ENCODE results near the gene CLCA2. TPM values are rescaled to one million over a fixed set of nuclear protein-coding genes. Genes with fewer than 3 reads are reported as not detected.

CLCA2 gene
- total RNA-seq, 1 donor from 2014 or later = not detected

DNA sequence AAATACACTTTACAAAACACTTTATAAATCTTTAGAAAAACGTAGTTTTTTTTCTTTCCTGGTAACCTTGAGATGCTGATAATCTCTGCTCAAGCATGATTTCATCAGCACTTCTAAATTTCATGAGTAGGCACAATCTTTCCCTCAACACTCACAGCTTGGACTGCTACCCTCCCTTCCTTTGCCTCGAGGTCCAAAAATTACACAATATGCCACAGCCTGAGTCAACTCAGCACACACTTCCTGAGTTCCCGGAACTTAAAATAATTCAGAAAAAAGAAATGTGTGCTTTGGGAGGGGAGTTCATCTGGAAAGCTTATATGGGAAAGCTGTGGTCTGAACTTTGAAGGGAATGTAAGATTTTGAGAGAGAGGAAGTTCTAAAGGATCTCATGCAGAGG is 5.9 kb downstream of the CLCA2 start:
- Histone ChIP-seq H3K4me1 (peaks cover 0 to 8% of the 10 kb centered on the region in 2 donors), H3K36me3 (no peaks in the 10 kb centered on the region), H3K27me3 (no peaks in the 10 kb centered on the region), H3K27ac (peak overlapping the region; percentile 70 to 82), H3K9me3 (no peaks in the 10 kb centered on the region), H3K4me3 (no peak overlapping the region)
- intact Hi-C loops (cut with DNase I) = loop anchor here (2.0 kb wide), 1 partner anchor 33 kb away; the partner anchor contains the start of gene ODF2L
- TF ChIP-seq, protein P1, sequence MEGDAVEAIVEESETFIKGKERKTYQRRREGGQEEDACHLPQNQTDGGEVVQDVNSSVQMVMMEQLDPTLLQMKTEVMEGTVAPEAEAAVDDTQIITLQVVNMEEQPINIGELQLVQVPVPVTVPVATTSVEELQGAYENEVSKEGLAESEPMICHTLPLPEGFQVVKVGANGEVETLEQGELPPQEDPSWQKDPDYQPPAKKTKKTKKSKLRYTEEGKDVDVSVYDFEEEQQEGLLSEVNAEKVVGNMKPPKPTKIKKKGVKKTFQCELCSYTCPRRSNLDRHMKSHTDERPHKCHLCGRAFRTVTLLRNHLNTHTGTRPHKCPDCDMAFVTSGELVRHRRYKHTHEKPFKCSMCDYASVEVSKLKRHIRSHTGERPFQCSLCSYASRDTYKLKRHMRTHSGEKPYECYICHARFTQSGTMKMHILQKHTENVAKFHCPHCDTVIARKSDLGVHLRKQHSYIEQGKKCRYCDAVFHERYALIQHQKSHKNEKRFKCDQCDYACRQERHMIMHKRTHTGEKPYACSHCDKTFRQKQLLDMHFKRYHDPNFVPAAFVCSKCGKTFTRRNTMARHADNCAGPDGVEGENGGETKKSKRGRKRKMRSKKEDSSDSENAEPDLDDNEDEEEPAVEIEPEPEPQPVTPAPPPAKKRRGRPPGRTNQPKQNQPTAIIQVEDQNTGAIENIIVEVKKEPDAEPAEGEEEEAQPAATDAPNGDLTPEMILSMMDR (IDR thresholded peaks at IDR 0.05) = no peak
- peak; percentile 26 to 82 for DNase-seq (ENCODE audit: low spot score in 2 of 2)

DNA sequence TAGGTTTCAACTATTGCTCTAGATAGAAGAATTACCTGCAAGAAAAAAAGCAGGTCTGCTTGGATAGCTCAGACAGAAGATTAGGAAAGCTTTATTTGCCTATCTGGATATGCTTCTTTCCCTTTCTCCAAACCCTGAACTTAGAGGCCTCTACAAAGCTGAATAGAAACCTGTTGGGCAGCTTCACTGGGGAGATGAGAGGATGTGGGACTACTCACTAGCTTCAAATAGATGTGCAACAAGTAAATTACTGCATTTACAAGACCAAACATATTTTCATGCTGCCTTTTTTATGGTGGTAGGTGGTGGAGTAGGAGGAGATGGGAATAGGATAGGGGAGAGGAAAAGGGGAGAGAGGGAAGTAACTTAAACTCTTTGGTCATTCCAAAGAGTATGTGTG is 6.4 kb downstream of the CLCA2 start:
- no peaks in the 10 kb centered on the region for H3K9me3 ChIP-seq
- no peaks in the 10 kb centered on the region for H3K36me3 ChIP-seq
- H3K4me1 ChIP-seq = peaks cover 0 to 8% of the 10 kb centered on the region in 2 donors
- intact Hi-C loops (cut with DNase I) = no loop called here
- H3K27ac ChIP-seq = peak overlapping the region; percentile 70 to 82
- TF ChIP-seq, protein P1 (IDR thresholded peaks at IDR 0.05) = no peak
- H3K4me3 ChIP-seq = no peak overlapping the region
- no peaks in the 10 kb centered on the region for H3K27me3 ChIP-seq
- DNase-seq (ENCODE audit: low spot score in 2 of 2) = no peak

- Histone ChIP-seq H3K36me3 (no peaks in the 10 kb centered on the region), H3K9me3 (no peaks in the 10 kb centered on the region), H3K4me3 (no peak overlapping the region), H3K27me3 (no peaks in the 10 kb centered on the region), H3K4me1 (peaks cover 0 to 8% of the 10 kb centered on the region in 2 donors), H3K27ac (no peak overlapping the region)
- intact Hi-C loops (cut with DNase I) = no loop called here
- DNase-seq (ENCODE audit: low spot score in 2 of 2) = no peak
- TF ChIP-seq, protein P1 (IDR thresholded peaks at IDR 0.05) = no peak
Measured at GRCh38 chr1:86434059-86434458, 10.1 kb downstream of the CLCA2 start.

- DNase-seq (ENCODE audit: low spot score in 2 of 2) = no peak
- Histone ChIP-seq H3K27me3 (no peaks in the 10 kb centered on the region), H3K9me3 (no peaks in the 10 kb centered on the region), H3K4me3 (no peak overlapping the region), H3K36me3 (no peaks in the 10 kb centered on the region), H3K4me1 (peaks cover 0 to under 1% of the 10 kb centered on the region in 2 donors), H3K27ac (no peak overlapping the region)
- TF ChIP-seq, protein P1 (IDR thresholded peaks at IDR 0.05) = no peak
- intact Hi-C loops (cut with DNase I) = no loop called here
Measured at GRCh38 chr1:86435327-86435726, 11.4 kb downstream of the CLCA2 start.

GRCh38 chr1:86436041-86436440 is 12.1 kb downstream of the CLCA2 start:
- H3K36me3 ChIP-seq = no peaks in the 10 kb centered on the region
- DNase-seq (ENCODE audit: low spot score in 2 of 2) = no peak
- intact Hi-C loops (cut with DNase I) = no loop called here
- no peaks in the 10 kb centered on the region for H3K27me3 ChIP-seq
- no peaks in the 10 kb centered on the region for H3K9me3 ChIP-seq
- TF ChIP-seq, protein P1 (IDR thresholded peaks at IDR 0.05) = no peak
- no peaks in the 10 kb centered on the region for H3K4me1 ChIP-seq
- no peak overlapping the region for H3K27ac ChIP-seq
- no peak overlapping the region for H3K4me3 ChIP-seq

- intact Hi-C loops (cut with DNase I) = no loop called here
- H3K9me3 ChIP-seq = no peaks in the 10 kb centered on the region
- TF ChIP-seq, protein P1 (IDR thresholded peaks at IDR 0.05) = no peak
- no peaks in the 10 kb centered on the region for H3K27me3 ChIP-seq
- no peaks in the 10 kb centered on the region for H3K4me1 ChIP-seq
- no peak for DNase-seq (ENCODE audit: low spot score in 2 of 2)
- no peak overlapping the region for H3K27ac ChIP-seq
- no peak overlapping the region for H3K4me3 ChIP-seq
- H3K36me3 ChIP-seq = no peaks in the 10 kb centered on the region
Measured at GRCh38 chr1:86441581-86441980, 17.6 kb downstream of the CLCA2 start.
